GM23338 (cell line): ENCODE measurements around the gene ANAPC7. TPM values are rescaled to one million over a fixed set of nuclear protein-coding genes. Genes with fewer than 3 reads are reported as not detected.
"Not testable (repeated sequence)": the region's sequence is repeated elsewhere in the genome, so short reads cannot be mapped to it uniquely, and the experiment has no call there.

Experiments
- ATAC-seq: fragments of 200-7000 bp; cut with Tn5 transposase; 3 replicates; pipeline ENCODE4 v1.9.1; 2020
- DNase-seq: peaks from one replicate; pipeline ENCODE4 v3.0.0-alpha.2; 2015; ENCODE audit warnings: low spot score
- H2AFZ ChIP-seq: fragments of 200-600 bp; sonication (generic); 2 replicates; pipeline ENCODE4 v1.8.0; 2016; ENCODE audit warnings: antibody characterized with exemption, mild to moderate bottlenecking, moderate library complexity
- H3F3A ChIP-seq: fragments of 200-600 bp; sonication (generic); replicated peaks from 2 replicates; pipeline ENCODE4 v1.8.0; 2017; ENCODE audit warnings: antibody characterized with exemption, mixed run types, low read depth
- H3K27ac ChIP-seq: fragments of 200-600 bp; sonication (generic); 2 replicates; pipeline ENCODE4 v1.6.1; 2016; ENCODE audit warnings: low read depth
- H3K27me3 ChIP-seq: fragments of 200-600 bp; sonication (generic); 2 replicates; pipeline ENCODE4 v1.8.0; 2016; ENCODE audit warnings: mild to moderate bottlenecking, mixed run types, moderate library complexity; ENCODE audit not compliant: insufficient read depth
- H3K36me3 ChIP-seq: fragments of 200-600 bp; sonication (generic); 2 replicates; pipeline ENCODE4 v1.8.0; 2016; ENCODE audit warnings: mild to moderate bottlenecking; ENCODE audit not compliant: insufficient read depth
- H3K4me1 ChIP-seq: fragments of 200-600 bp; sonication (generic); 2 replicates; pipeline ENCODE4 v1.8.0; 2016; ENCODE audit warnings: mild to moderate bottlenecking, moderate library complexity; ENCODE audit not compliant: insufficient read depth
- H3K4me2 ChIP-seq: fragments of 200-600 bp; sonication (generic); 2 replicates; pipeline ENCODE4 v1.7.1; 2017; ENCODE audit warnings: mixed run types
- H3K4me3 ChIP-seq: fragments of 200-600 bp; sonication (generic); 2 replicates; pipeline ENCODE4 v1.6.1; 2016; ENCODE audit warnings: mixed run types
- H3K79me2 ChIP-seq: fragments of 200-600 bp; sonication (generic); replicated peaks from 2 replicates; pipeline ENCODE4 v1.8.0; 2017; ENCODE audit warnings: mild to moderate bottlenecking; ENCODE audit not compliant: insufficient read depth
- H3K9me2 ChIP-seq: fragments of 200-600 bp; sonication (generic); 2 replicates; pipeline ENCODE4 v1.8.0; 2017; ENCODE audit not compliant: insufficient read depth
- H4K20me1 ChIP-seq: fragments of 200-600 bp; sonication (generic); replicated peaks from 2 replicates; pipeline ENCODE4 v1.8.0; 2017; ENCODE audit warnings: mild to moderate bottlenecking; ENCODE audit not compliant: insufficient read depth
- H3K27ac Mint-ChIP-seq: 2 replicates; pipeline ENCODE4 v1.8.0; 2020; ENCODE audit warnings: inconsistent platforms, mild to moderate bottlenecking, moderate library complexity, mixed read lengths
- H3K27me3 Mint-ChIP-seq: 3 replicates; pipeline ENCODE4 v1.8.0; 2022; ENCODE audit warnings: low read depth, mild to moderate bottlenecking, moderate library complexity, mixed read lengths, inconsistent platforms; ENCODE audit not compliant: insufficient read depth, poor library complexity
- H3K36me3 Mint-ChIP-seq: 3 replicates; pipeline ENCODE4 v1.8.0; 2021; ENCODE audit warnings: low read depth, mild to moderate bottlenecking, inconsistent platforms, moderate library complexity, mixed read lengths
- H3K4me1 Mint-ChIP-seq: 3 replicates; pipeline ENCODE4 v1.8.0; 2020; ENCODE audit warnings: mild to moderate bottlenecking, inconsistent platforms, mixed read lengths
- H3K4me3 Mint-ChIP-seq: 3 replicates; pipeline ENCODE4 v1.8.0; 2021; ENCODE audit warnings: moderate library complexity, mild to moderate bottlenecking, inconsistent platforms, mixed read lengths
- H3K9me3 Mint-ChIP-seq: 3 replicates; pipeline ENCODE4 v1.8.0; 2020; ENCODE audit warnings: moderate library complexity, mild to moderate bottlenecking, inconsistent platforms, mixed read lengths
- CREB1 ChIP-seq: fragments of 250-450 bp; sonication (Bioruptor Pico); IDR thresholded peaks from 2 replicates; pipeline ENCODE4 v1.5.0; 2020; ENCODE audit warnings: low read depth, mild to moderate bottlenecking, moderate library complexity
- CTCF ChIP-seq, 2 experiments: fragments of 200-600 bp in 1 of 2; sonication (generic) in 1 of 2; conservative IDR thresholded peaks; 2 replicates each; pipeline versions ENCODE4 v1.5.1 to v1.6.1; 2016 to 2017; ENCODE audit warnings: antibody characterized with exemption in 2 of 2, low read depth in 2 of 2, mild to moderate bottlenecking in 2 of 2, moderate library complexity in 1 of 2
- ETS1 ChIP-seq: IDR thresholded peaks from 2 replicates; pipeline ENCODE4 v1.6.1; 2016; ENCODE audit warnings: antibody characterized with exemption
- EZH2phosphoT487 ChIP-seq: fragments of 200-600 bp; sonication (generic); IDR thresholded peaks from one replicate; pipeline ENCODE4 v1.8.1; 2018; ENCODE audit warnings: antibody characterized with exemption; ENCODE audit not compliant: unreplicated experiment
- POLR2AphosphoS5 ChIP-seq: IDR thresholded peaks from 2 replicates; pipeline ENCODE4 v1.6.1; 2016; ENCODE audit warnings: antibody characterized with exemption, low read depth
- ZNF114 ChIP-seq: fragments of 250-450 bp; sonication (Bioruptor Pico); IDR thresholded peaks from 2 replicates; pipeline ENCODE4 v1.5.0; 2020; ENCODE audit warnings: mild to moderate bottlenecking, moderate library complexity
- polyA plus RNA-seq: library from polyadenylated mRNA; unstranded; fragments of >200 nt; fragmentation: Nextera tagmentation; extraction: Ambion mirVana; gene quantifications from 2 replicates; pipeline ENCODE4 v1.2.1, GENCODE V29; 2016
- total RNA-seq: library from RNA; depleted of rRNA; stranded (reverse); fragments of >200 nt; shearing (Covaris generic); gene quantifications from 2 replicates; pipeline ENCODE4 v1.2.3, GENCODE V29; 2014

ANAPC7 gene
- total and polyA plus RNA-seq, 2 experiments from 2014 or later: 71.0 to 99.3 TPM

GRCh38 chr12:110361216-110361615 lies 42.3 kb downstream of the ANAPC7 start (continued):
- TF ChIP-seq EZH2phosphoT487: no peak
- TF ChIP-seq CREB1 (CRISPR knock-in tag): no peak
- no peak for TF ChIP-seq ETS1
- TF ChIP-seq ZNF114: no peak
- TF ChIP-seq CTCF (conservative IDR thresholded peaks at IDR 0.05; ENCODE audit: low read depth in 2 of 2): no peak
- TF ChIP-seq POLR2AphosphoS5: no peak

GRCh38 chr12:110358384-110359097 lies 45.0 kb downstream of the ANAPC7 start:
- not testable (repeated sequence) for H3K9me2 ChIP-seq
- ATAC-seq (peak; percentile 41), DNase-seq (peak; percentile 43)

More at GRCh38 chr12:110358384-110359097, 45.0 kb downstream of the ANAPC7 start:
- H3K4me3 Mint-ChIP-seq, H3K79me2 ChIP-seq, H3K27me3 ChIP-seq, H3K4me1 Mint-ChIP-seq, H3K4me2 ChIP-seq, H2AFZ ChIP-seq, H3K36me3 Mint-ChIP-seq, H4K20me1 ChIP-seq, H3K4me3 ChIP-seq, H3K9me3 Mint-ChIP-seq, H3K27ac ChIP-seq, H3K4me1 ChIP-seq, H3K27ac Mint-ChIP-seq, H3K27me3 Mint-ChIP-seq, H3K36me3 ChIP-seq, H3F3A ChIP-seq: not testable (repeated sequence)
- TF ChIP-seq CTCF (conservative IDR thresholded peaks at IDR 0.05; ENCODE audit: low read depth in 2 of 2): peak in 1 of 2 experiments; percentile 32; a peak in 2 of 4 replicates
